MG63 (cell line): ENCODE results near the gene PNLIP. TPM values are rescaled to one million over a fixed set of nuclear protein-coding genes. Genes with fewer than 3 reads are reported as not detected.

Experiments
- DNase-seq: peaks from one replicate; pipeline ENCODE4 v3.0.0-alpha.2; 2020
- H3K27me3 ChIP-seq: fragments of 250-450 bp; sonication (Bioruptor Pico); 2 replicates; pipeline ENCODE4 v1.5.1; 2020; ENCODE audit warnings: mild to moderate bottlenecking, moderate library complexity
- H3K36me3 ChIP-seq: fragments of 250-450 bp; sonication (Bioruptor Pico); 2 replicates; pipeline ENCODE4 v1.5.1; 2020; ENCODE audit warnings: mild to moderate bottlenecking, moderate library complexity
- H3K4me3 ChIP-seq: fragments of 250-450 bp; sonication (Bioruptor Pico); 2 replicates; pipeline ENCODE4 v1.5.1; 2020; ENCODE audit warnings: mild to moderate bottlenecking, moderate library complexity
- H3K9me3 ChIP-seq: fragments of 250-450 bp; sonication (Bioruptor Pico); 2 replicates; pipeline ENCODE4 v1.5.1; 2020; ENCODE audit warnings: mild to moderate bottlenecking, moderate library complexity
- total RNA-seq: library from RNA; depleted of rRNA; stranded (reverse); fragments of >200 nt; shearing (Covaris generic); gene quantifications from 2 replicates; pipeline ENCODE4 v1.2.3, GENCODE V29; 2014; ENCODE audit warnings: low replicate concordance; rRNA removed

The PNLIP gene
- not detected in 2 replicates for total RNA-seq

DNA sequence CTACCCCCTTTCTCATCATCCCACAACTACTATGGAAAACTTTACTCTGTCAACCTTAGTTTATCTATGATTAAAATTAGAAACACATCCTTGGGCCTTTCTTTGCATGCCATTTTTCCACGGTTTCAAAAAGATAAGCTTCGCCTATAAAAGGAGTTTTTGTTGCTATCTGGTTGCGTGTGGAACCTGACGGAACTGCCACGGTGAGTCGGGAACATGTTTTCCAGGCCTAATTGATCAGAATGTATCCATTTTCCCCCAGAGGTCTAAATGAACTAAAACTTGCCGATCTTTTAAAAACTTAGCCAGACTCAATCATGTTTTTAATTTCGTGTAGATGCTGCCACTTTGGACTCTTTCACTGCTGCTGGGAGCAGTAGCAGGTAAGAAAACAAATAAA, at the start of gene PNLIP:
Gene PNLIP (plus strand): TSS at position 176 of the 400 bp plus-strand sequence. CDS start 162 bp downstream, at position 338.
- Histone ChIP-seq H3K27me3 (peaks cover 2% of the 10 kb centered on the region; the same call in 1 of the 2 replicates), H3K9me3 (no peaks in the 10 kb centered on the region), H3K4me3 (no peak within 1 kb of the TSS), H3K36me3 (no peaks in the 10 kb centered on the region)
- no peak for DNase-seq

GRCh38 chr10:116504786-116505185, 40.9 kb upstream of the PNLIP start:
- no peak overlapping the region for H3K4me3 ChIP-seq

DNA sequence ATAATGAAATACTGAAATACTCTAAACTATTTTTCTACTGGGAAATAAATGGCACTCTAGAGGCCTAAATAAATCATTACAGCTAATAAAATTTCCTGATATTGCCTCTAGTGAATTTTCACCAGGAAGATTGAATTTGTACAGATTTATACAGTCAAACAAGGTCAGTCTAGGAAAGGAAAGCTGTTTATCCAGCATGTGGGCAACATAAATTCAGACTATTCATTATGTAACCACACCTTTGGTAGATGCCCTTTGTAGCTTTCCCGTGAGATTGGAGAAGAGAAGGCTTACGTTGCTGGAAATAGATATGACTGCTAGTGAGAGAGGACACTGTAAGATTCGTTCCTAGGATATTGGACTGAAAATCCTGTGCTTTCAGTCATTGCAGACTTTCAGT, 35.2 kb upstream of the PNLIP start:
- peaks cover 6% of the 10 kb centered on the region for H3K27me3 ChIP-seq
- DNase-seq, result no peak
- no peaks in the 10 kb centered on the region for H3K9me3 ChIP-seq
- no peak overlapping the region for H3K4me3 ChIP-seq
- H3K36me3 ChIP-seq, result no peaks in the 10 kb centered on the region

More at GRCh38 chr10:116504786-116505185, 40.9 kb upstream of the PNLIP start:
- Histone ChIP-seq H3K27me3 (peaks cover 2% of the 10 kb centered on the region), H3K36me3 (no peaks in the 10 kb centered on the region), H3K9me3 (no peaks in the 10 kb centered on the region)
- DNase-seq, result no peak

DNA sequence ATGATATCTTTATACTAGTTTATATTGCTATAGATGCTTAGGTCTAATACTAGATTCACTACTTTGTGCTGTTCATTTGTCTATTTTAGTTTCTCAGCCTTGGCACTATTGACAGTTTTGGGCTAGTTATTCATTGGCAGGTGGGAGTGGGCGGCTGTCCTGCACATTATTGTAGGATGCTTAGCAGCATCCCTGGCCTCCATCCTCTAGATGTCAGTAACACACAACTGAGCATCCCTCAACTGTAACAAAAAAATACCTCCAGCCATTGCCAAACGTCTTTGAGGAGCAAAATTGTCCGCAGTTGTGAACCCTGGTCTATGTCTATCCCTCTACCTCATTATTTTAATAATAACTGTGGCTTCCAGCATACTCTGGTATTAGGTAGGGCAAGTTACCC, 34.4 kb upstream of the PNLIP start:
- no peak overlapping the region for H3K4me3 ChIP-seq
- no peaks in the 10 kb centered on the region for H3K9me3 ChIP-seq
- H3K27me3 ChIP-seq, result peaks cover 6% of the 10 kb centered on the region
- no peaks in the 10 kb centered on the region for H3K36me3 ChIP-seq
- no peak for DNase-seq

DNA sequence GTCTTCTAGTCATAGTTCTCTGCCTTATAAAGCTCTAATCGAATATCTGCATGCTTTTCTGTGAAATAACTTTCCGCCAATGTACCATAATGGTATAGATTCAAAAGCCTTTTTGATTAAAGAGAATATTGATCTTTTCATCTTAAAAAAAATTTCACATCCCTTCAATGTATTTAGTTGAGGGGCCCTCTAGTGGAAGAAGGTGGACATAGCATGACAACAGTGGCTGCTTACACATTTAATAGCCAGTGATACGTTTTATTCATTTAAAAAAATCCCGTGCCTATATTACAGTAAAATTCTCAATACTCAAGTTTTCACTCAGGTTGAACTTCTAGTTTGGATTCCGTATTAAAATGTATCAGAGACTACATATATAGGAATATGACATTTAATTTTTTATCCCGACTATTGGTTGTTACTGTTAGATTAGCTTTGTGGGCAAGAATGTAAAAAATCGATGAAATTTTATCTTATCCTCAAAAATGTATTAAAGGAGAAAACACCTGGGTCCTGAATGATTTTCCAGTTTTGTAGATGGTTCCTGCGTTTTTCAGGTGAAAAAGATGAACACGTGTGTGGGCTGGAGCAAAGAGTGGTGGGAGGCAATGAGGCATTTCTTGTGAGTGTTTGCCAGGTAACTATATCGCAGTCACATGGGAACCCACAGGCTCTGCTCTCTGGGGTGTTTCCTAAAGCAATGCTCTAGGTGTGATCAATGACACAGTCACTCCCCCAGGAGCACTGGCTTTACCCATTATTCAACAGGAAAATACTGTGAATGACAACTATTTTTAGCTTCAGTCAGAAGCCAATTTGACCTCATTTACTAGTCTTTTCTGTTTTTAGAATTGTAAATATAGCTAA, 24.1 kb upstream of the PNLIP start:
- H3K4me3 ChIP-seq, result no peak overlapping the region
- H3K36me3 ChIP-seq, result no peaks in the 10 kb centered on the region
- peaks cover 4% of the 10 kb centered on the region; the same call in 1 of the 2 replicates for H3K27me3 ChIP-seq
- no peak for DNase-seq
- no peaks in the 10 kb centered on the region for H3K9me3 ChIP-seq

- Histone ChIP-seq H3K4me3 (no peak overlapping the region), H3K36me3 (no peaks in the 10 kb centered on the region), H3K9me3 (no peaks in the 10 kb centered on the region), H3K27me3 (peaks cover 4% of the 10 kb centered on the region; the same call in 1 of the 2 replicates)
- DNase-seq, result no peak
These were observed 22.8 kb upstream of the PNLIP start for GRCh38 chr10:116522803-116523381.

- Histone ChIP-seq H3K4me3 (no peak overlapping the region), H3K9me3 (no peaks in the 10 kb centered on the region), H3K36me3 (no peaks in the 10 kb centered on the region), H3K27me3 (peaks cover 4% of the 10 kb centered on the region; the same call in 1 of the 2 replicates)
- no peak for DNase-seq
These were observed 21.0 kb upstream of the PNLIP start for GRCh38 chr10:116524736-116525135.

- DNase-seq, result no peak
- Histone ChIP-seq H3K27me3 (no peaks in the 10 kb centered on the region), H3K9me3 (peaks cover 3% of the 10 kb centered on the region; the same call in 1 of the 2 replicates), H3K4me3 (no peak overlapping the region), H3K36me3 (no peaks in the 10 kb centered on the region)
These were observed 19.5 kb upstream of the PNLIP start for GRCh38 chr10:116526219-116526618.

GRCh38 chr10:116536810-116537209, 8.9 kb upstream of the PNLIP start:
- Histone ChIP-seq H3K27me3 (peaks cover 2% of the 10 kb centered on the region; the same call in 1 of the 2 replicates), H3K36me3 (no peaks in the 10 kb centered on the region), H3K4me3 (no peak overlapping the region), H3K9me3 (peaks cover 6% of the 10 kb centered on the region)
- no peak for DNase-seq

DNA sequence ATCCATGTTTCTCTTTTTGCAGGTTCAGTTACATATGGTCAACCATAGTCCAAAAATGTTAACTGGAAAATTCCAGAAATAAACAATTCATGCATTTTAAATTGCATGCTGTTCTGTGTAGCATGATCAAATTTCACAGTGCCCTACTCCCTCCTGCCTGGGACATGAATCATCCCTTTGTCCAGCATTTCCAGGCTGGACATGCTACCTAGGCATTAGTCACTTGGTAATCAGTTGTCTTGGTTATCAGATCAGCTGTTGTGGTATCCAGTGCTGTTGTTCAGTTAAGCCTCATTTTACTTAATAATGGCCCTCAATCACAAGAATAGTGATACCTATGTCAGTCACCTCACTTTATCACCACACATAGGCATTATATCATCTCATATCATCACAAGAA, 7.3 kb upstream of the PNLIP start:
- Histone ChIP-seq H3K36me3 (no peaks in the 10 kb centered on the region), H3K9me3 (peaks cover 6% of the 10 kb centered on the region), H3K27me3 (peaks cover 2% of the 10 kb centered on the region; the same call in 1 of the 2 replicates), H3K4me3 (no peak overlapping the region)
- no peak for DNase-seq

GRCh38 chr10:116538992-116539391, 6.7 kb upstream of the PNLIP start:
- Histone ChIP-seq H3K9me3 (peaks cover 6% of the 10 kb centered on the region), H3K36me3 (no peaks in the 10 kb centered on the region), H3K4me3 (no peak overlapping the region), H3K27me3 (peaks cover 2% of the 10 kb centered on the region; the same call in 1 of the 2 replicates)
- no peak for DNase-seq

- DNase-seq, result no peak
- Histone ChIP-seq H3K9me3 (peaks cover 6% of the 10 kb centered on the region), H3K27me3 (peaks cover 2% of the 10 kb centered on the region; the same call in 1 of the 2 replicates), H3K4me3 (no peak overlapping the region), H3K36me3 (no peaks in the 10 kb centered on the region)
These were observed 4.9 kb upstream of the PNLIP start for GRCh38 chr10:116540814-116541213.

GRCh38 chr10:116542007-116542677, 3.6 kb upstream of the PNLIP start:
- peaks cover 6% of the 10 kb centered on the region for H3K9me3 ChIP-seq
- H3K36me3 ChIP-seq, result no peaks in the 10 kb centered on the region
- DNase-seq, result no peak
- H3K4me3 ChIP-seq, result no peak overlapping the region
- H3K27me3 ChIP-seq, result peaks cover 2% of the 10 kb centered on the region; the same call in 1 of the 2 replicates

- Histone ChIP-seq H3K9me3 (no peaks in the 10 kb centered on the region), H3K36me3 (no peaks in the 10 kb centered on the region), H3K27me3 (peaks cover 2% of the 10 kb centered on the region; the same call in 1 of the 2 replicates), H3K4me3 (no peak overlapping the region)
- no peak for DNase-seq
These were observed 609 bp upstream of the PNLIP start for GRCh38 chr10:116545122-116545521.

DNA sequence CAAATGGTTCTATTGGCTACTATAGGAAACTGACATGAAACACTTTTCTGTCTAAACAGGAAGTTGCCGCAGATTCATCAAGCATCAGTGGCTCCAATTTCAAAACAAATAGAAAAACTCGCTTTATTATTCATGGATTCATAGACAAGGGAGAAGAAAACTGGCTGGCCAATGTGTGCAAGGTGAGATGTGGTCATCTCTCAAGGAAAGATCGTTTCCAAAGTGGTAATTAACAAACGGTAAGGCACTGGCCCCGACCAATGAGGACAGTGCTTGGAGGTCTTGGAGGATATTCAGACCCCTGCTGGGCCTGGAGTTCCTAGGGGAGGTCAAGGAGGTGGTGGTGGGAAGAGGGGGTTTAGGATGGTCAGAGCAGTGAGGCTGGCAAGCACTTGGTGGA, 2.6 kb downstream of the PNLIP start:
- no peak overlapping the region for H3K4me3 ChIP-seq
- no peaks in the 10 kb centered on the region for H3K27me3 ChIP-seq
- no peaks in the 10 kb centered on the region for H3K36me3 ChIP-seq
- no peak for DNase-seq
- no peaks in the 10 kb centered on the region for H3K9me3 ChIP-seq

DNA sequence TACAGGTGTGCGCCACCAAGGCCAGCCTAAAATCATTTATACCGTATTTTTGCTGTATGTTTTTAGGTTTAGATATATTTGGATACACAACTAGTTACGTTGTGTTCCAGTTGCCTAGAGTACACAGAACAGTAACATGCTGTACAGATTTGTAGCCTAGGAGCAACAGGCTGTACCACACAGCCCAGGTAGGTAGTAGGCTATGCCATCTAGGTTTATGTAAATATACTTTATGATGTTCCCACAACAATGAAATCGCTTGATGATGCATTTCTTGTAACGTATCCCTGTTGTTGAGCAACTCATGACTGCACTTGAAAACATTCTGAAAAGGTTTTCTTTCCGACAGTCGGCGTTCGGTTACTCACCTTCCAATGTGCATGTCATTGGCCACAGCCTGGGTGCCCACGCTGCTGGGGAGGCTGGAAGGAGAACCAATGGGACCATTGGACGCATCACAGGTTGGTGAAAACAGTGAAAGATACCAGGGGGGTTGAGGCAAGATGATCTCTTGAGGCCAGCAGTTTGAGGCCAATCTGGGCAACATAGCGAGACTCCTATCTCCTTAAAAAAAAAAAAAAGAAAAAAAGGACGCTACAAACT, 7.7 kb downstream of the PNLIP start:
- Histone ChIP-seq H3K9me3 (no peaks in the 10 kb centered on the region), H3K4me3 (no peak overlapping the region), H3K27me3 (0 out of 2 replicates have a peak, but pooled peaks cover 4% of the 10 kb centered on the region), H3K36me3 (no peaks in the 10 kb centered on the region)
- no peak for DNase-seq
